ENCODE data around the gene MRPL21.

The MRPL21 gene

DNA sequence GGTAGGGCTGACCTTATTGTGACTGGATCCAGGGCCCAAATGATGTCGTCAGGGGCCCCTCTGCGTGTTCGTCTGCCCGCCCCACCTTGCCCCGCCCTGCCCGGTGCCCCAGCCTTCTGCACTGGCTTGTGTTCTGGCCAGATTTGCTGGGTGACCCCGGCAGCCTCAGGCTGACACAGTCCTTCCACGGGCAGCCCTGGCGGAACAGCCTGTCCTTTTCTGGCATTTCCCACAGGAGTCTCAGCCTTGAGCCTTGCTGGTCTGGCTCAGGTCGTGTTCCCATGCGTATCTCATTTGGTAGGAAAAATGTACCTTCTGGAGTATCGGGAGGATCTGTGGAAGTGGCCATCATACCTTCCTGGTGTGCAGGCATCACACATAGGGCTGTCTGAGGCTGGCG is 31.0 kb upstream of the MRPL21 start:
- DNase-seq, result no peak

DNA sequence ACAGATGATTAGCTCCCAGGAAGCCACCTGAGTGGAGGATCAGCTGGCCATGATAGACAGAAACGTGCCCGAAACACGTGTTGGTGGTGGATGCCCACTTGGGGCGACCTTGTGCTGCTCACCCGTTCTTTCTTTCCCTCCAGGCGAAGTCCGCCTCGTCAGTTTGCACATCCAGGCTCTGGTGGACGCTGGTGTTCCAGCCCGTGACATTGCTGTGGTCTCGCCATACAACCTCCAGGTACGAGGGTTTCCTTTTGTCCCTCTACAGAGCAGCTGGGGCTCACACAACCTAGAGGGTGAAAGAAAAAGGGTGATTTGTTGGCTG is 30.7 kb upstream of the MRPL21 start:
- no peak for DNase-seq

GRCh38 chr11:68933605-68934320 is 30.1 kb upstream of the MRPL21 start:
- no peak for DNase-seq

DNA sequence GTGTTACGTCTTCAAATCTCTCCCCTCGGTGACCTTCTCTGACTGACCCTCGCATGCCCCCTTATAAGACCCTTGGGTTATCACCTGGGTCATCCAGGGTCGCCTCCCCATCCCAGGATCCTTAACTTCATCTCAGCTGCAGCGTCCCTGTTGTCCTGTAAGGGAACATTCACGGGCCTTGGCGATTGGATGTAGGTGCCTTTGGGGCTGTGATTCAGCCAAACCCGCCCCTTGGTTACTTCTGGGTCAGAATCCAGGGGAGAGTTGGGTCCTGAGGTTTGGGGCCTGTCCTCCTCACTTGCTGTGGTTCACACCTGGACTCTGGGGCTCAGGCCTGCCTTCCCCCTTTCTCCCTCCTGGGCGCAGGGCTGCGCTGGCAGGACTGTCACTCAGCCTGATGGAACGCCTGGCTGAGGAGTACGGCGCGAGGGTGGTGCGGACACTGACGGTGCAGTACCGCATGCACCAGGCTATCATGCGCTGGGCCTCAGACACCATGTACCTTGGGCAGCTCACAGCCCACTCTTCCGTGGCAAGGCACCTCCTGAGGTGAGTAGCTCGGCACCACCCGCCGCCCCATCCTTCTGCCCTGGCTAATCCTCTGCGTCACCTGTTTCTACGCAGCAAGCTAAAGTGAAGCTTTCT is 29.4 kb upstream of the MRPL21 start:
- no peak for DNase-seq

GRCh38 chr11:68932358-68932757 is 28.7 kb upstream of the MRPL21 start:
- DNase-seq, result no peak

- no peak for DNase-seq
Observed at GRCh38 chr11:68931911-68932310, 28.3 kb upstream of the MRPL21 start.

DNA sequence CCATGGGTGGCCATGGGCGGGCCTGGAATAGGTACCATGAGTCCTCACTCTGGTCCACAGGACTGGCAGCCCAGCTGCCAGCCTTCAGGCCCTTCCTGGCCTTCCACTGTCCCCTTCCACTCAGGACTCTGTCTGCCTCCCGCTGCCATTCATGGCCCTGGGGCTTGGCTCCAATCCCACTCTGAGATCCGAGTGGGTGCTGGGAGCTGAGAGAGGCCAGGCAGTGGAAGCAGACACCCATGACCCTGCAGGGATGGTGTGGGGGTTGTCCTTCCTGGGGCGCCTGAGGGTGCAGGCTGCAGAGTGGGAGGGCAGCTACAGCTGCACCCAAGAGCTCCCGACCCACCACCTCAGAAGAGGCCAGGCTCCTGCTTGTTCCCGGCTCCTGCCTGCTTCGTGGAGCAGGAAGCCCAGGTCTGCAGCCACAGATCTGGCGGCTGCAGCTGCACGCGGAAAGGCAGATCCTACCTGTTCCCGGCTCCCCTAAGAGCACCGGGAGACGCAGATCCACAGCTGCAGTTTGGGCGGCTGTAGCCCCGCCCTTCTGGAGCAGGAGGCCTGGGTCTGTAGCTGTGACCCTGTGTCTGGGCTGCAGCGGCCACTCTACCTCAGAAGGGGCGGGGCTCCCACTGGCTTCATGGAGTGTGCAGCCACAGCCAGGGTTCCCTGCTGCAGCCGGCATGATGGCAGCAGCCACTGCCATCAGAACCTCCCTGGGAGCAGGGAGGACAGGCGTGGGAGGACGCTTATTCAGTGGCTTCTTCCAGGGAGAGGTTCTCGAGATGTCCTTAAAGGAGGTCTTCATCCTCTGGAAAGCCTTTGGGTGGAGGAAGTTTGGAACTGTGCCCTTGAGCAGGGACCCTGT is 27.6 kb upstream of the MRPL21 start:
- DNase-seq, result no peak

DNA sequence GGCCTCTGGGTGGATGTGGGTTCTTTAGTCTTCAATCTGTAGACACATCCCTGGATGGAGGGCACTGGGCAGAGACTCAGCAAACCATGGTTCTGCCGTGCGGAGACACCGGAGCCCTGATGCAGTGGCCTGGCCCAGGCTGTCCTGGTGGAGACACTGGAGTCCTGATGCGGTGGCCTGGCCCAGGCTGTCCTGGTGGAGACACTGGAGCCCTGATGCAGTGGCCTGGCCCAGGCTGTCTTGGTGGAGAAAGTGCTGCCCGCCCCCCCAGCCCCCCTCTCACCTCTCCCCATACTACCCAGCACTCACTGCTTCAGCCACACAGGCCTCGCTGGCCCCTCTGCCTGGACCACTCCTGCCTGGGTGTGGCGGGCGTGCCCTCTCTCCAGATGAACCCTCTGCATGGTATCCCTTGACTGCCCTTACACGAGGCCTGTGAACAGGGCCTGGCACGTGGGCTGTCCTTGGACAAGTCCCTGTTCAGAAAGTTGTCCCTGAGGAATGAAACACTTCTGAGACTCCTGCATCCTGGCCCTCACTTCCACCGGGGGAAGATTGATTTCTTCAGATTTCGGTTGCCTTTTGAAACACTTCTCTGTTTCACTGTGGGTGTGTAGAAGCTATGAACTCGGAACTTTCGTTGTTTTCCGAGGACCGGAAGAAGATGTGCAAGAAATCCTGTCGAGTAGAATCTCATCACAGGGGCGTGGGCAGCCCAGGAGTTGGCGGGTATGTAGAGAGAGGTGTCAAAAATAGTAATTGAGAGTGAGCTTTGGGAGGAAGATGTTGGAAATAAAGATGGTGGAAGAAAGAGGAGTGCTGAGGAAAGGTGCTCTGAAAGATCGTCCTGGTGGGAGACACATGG is 26.3 kb upstream of the MRPL21 start:
- no peak for DNase-seq

GRCh38 chr11:68929135-68929534 is 25.5 kb upstream of the MRPL21 start:
- DNase-seq, result no peak

DNA sequence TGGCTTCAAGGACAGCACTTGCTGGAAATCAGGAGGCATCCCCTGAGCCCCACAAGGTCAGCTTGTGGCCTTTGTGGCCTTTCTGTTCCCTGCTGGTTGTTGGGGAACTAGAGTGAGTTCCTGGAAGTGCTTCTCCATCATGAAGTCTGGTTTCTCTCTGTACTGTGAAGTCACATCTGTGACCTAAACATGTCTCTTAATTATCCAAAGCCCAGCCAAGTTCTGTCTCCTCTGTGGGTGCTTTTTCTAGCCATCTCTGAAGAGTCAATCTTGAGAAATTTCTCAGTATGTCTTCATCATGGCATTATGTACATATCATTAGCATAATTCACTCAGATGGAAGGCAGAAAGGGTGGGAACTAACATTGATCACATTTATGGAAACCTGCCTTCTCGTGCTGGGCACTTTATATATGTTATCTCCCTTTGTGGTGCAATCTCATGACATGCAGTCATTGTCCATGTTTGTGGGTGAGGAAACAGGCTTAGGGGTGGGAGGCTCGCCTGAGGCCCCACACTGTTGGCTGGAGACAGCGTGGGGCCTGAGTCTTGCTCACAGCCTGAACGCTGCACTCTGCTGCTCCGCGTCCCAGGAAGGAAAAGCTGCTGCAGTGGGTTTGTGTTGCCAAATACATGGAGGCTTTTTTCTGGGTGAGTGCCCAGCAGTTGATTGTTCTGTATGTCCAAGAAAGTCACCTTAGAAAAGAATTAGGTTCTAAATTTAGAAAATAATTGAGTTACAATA is 24.7 kb upstream of the MRPL21 start:
- DNase-seq, result no peak

GRCh38 chr11:68927280-68928135 is 23.9 kb upstream of the MRPL21 start:
- DNase-seq, result no peak

- DNase-seq, result no peak
Observed at GRCh38 chr11:68925611-68926010, 22.0 kb upstream of the MRPL21 start.

DNA sequence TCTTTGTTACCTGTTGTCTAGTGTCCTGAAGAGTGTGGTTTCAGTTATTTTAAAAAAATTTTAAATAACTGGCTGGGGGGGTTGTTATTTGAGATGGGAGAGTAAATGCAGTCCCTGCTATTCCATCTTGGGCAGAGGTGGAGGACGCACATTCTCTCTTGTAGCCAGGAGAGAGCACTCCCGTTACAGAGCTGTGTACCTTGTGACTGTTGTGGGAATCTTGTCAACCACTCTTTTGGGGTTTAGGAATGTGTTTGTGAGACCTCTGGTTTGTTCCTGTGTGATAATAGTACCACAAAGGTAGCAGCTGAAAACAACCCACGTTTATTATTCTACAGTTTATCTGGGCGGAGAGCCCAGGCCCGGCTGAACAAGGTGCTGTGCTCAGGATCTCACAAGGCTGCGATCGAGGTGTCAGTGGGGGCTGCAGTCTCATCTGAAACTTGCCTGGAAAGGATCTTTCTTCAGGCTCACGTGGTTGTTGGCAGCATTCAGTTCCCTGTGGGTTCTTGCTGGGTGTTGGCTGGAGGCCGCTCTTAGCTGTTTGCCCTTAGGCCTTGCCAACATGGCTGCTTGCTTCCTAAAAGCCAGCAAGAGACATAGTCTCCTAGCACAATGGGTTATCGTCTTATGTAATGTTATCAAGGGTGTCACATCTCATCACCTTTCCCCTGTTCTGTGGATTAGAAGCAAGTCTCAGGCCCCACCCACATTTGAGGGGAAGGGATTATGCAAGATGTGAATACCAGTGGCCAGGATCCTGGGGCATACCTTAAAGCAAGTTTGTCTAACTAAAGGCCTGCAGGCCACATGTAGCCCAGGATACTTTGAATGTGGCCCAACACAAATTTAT is 20.7 kb upstream of the MRPL21 start:
- DNase-seq, result no peak

DNA sequence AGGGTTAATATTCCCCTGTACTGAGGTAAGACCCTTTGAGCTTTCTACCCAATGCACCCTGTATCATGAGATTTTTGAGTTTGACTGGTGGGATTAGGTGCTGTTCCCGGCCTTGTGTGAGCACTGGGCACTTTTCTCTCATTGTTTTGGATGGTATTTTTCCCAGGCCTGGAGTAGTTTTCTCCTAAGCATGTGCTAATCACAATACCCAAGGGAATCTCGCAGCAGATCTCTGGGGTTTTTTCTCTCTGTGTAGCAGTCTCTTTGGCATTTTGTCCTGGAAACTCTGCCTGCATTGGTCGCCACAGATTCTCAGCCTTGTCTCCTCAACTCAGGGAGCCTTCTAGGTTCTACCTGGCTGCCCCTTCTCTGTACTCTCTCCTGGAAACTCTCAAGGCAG is 20.0 kb upstream of the MRPL21 start:
- no peak for DNase-seq

GRCh38 chr11:68916439-68916838 is 12.8 kb upstream of the MRPL21 start:
- no peak for DNase-seq

DNA sequence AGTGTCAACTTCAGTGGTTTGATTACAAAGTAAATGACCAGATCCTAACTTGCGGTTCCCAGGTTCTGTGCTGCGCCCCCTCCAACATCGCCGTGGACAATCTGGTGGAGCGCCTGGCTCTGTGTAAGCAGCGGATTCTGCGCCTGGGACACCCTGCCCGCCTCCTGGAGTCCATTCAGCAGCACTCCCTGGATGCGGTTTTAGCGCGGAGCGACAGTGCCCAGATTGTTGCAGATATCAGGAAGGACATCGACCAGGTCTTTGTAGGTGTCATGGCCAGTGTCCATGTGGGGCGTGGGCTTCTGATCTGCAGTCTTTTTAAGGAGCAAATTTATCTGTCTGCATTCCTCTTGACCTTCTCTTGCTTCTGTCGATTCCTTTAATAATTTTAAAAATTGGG is 11.1 kb upstream of the MRPL21 start:
- DNase-seq, result no peak

GRCh38 chr11:68913188-68913587 is 9.6 kb upstream of the MRPL21 start:
- no peak for DNase-seq

- no peak for DNase-seq
Observed at GRCh38 chr11:68912254-68912653, 8.6 kb upstream of the MRPL21 start.

GRCh38 chr11:68911731-68912130 is 8.1 kb upstream of the MRPL21 start:
- no peak for DNase-seq

GRCh38 chr11:68910965-68911364 is 7.3 kb upstream of the MRPL21 start:
- no peak for DNase-seq

Data from activated CD4-positive, alpha-beta T cell treated with anti-CD3 and anti-CD28 coated beads for 48 hours (primary cell).